MM.1S (cell line): ENCODE results near the gene TMTC2.

Experiments
- DNase-seq: peaks from one replicate; pipeline ENCODE4 v3.0.0-alpha.2; 2015
- H2AFZ ChIP-seq: fragments of 300-600 bp; sonication (generic); 2 replicates; pipeline ENCODE4 v1.6.0; 2016; ENCODE audit warnings: antibody characterized with exemption, low read length
- H3F3A ChIP-seq: fragments of 300-600 bp; sonication (generic); 2 replicates; pipeline ENCODE4 v1.6.1; 2016; ENCODE audit warnings: mild to moderate bottlenecking, antibody characterized with exemption, low read length, moderate library complexity, mixed read lengths; ENCODE audit not compliant: insufficient read depth
- H3K27ac ChIP-seq: fragments of 300-600 bp; sonication (generic); 2 replicates; pipeline ENCODE4 v1.5.1; 2016; ENCODE audit warnings: mild to moderate bottlenecking, low read length
- H3K27me3 ChIP-seq: fragments of 300-600 bp; sonication (generic); replicated peaks from 2 replicates; pipeline ENCODE4 v1.6.0; 2016; ENCODE audit warnings: low read length; ENCODE audit not compliant: insufficient read depth
- H3K36me3 ChIP-seq: fragments of 300-600 bp; sonication (generic); replicated peaks from 2 replicates; pipeline ENCODE4 v1.6.1; 2016; ENCODE audit warnings: mild to moderate bottlenecking, low read length, mixed read lengths; ENCODE audit not compliant: insufficient read depth
- H3K4me1 ChIP-seq: fragments of 300-600 bp; sonication (generic); 2 replicates; pipeline ENCODE4 v1.6.1; 2016; ENCODE audit warnings: low read length, mixed read lengths
- H3K4me2 ChIP-seq: fragments of 300-600 bp; sonication (generic); 2 replicates; pipeline ENCODE4 v1.6.0; 2016; ENCODE audit warnings: low read depth, low read length
- H3K4me3 ChIP-seq: fragments of 300-600 bp; sonication (generic); 2 replicates; pipeline ENCODE4 v1.5.1; 2016; ENCODE audit warnings: low read length, mixed read lengths
- H3K79me2 ChIP-seq: fragments of 300-600 bp; sonication (generic); 2 replicates; pipeline ENCODE4 v1.6.1; 2016; ENCODE audit warnings: mixed run types, low read length, mixed read lengths
- H3K9ac ChIP-seq: fragments of 300-600 bp; sonication (generic); 2 replicates; pipeline ENCODE4 v1.6.1; 2016; ENCODE audit warnings: low read length, mixed read lengths
- H3K9me2 ChIP-seq: fragments of 300-600 bp; sonication (generic); replicated peaks from 2 replicates; pipeline ENCODE4 v1.6.1; 2016; ENCODE audit warnings: mild to moderate bottlenecking, low read length, mixed read lengths; ENCODE audit not compliant: insufficient read depth
- H3K9me3 ChIP-seq: fragments of 300-600 bp; sonication (generic); replicated peaks from 2 replicates; pipeline ENCODE4 v1.6.1; 2016; ENCODE audit warnings: mild to moderate bottlenecking, low read length, mixed read lengths; ENCODE audit not compliant: insufficient read depth
- H4K20me1 ChIP-seq: fragments of 300-600 bp; sonication (generic); 2 replicates; pipeline ENCODE4 v1.6.1; 2016; ENCODE audit warnings: mild to moderate bottlenecking, low read length, moderate library complexity, mixed read lengths; ENCODE audit not compliant: insufficient read depth
- CTCF ChIP-seq: fragments of 300-600 bp; sonication (generic); IDR thresholded peaks from 2 replicates; pipeline ENCODE4 v1.5.1; 2016; ENCODE audit warnings: antibody characterized with exemption, low read length, mixed read lengths
- EZH2 ChIP-seq: fragments of 300-600 bp; sonication (generic); optimal IDR thresholded peaks from 2 replicates; pipeline ENCODE3; 2017; ENCODE audit warnings: low read depth, mild to moderate bottlenecking, antibody characterized with exemption, low read length, mixed read lengths
- EZH2phosphoT487 ChIP-seq: fragments of 300-600 bp; sonication (generic); IDR thresholded peaks from 2 replicates; pipeline ENCODE4 v1.6.1; 2018; ENCODE audit warnings: antibody characterized with exemption, low read length

TMTC2 gene

GRCh38 chr12:82783435-82783834, 96.7 kb downstream of the TMTC2 start:
- no peak overlapping the region for H3K4me2 ChIP-seq
- H3K27me3 ChIP-seq, result no peaks in the 10 kb centered on the region
- H3K79me2 ChIP-seq, result no peaks in the 10 kb centered on the region
- no peaks in the 10 kb centered on the region for H3K9me2 ChIP-seq
- H3K27ac ChIP-seq, result no peak overlapping the region
- no peaks in the 10 kb centered on the region for H4K20me1 ChIP-seq
- TF ChIP-seq CTCF (no peak), EZH2phosphoT487 (no peak), EZH2 (no peak)
- no peak for DNase-seq
- no peaks in the 10 kb centered on the region for H3K9me3 ChIP-seq
- H3K9ac ChIP-seq, result no peak overlapping the region
- no peaks in the 10 kb centered on the region for H3K4me1 ChIP-seq
- no peaks in the 10 kb centered on the region for H3K36me3 ChIP-seq
- H3F3A ChIP-seq, result no peaks in the 10 kb centered on the region
- H3K4me3 ChIP-seq, result no peak overlapping the region
- H2AFZ ChIP-seq, result no peak overlapping the region

- Histone ChIP-seq H4K20me1 (no peaks in the 10 kb centered on the region), H3K4me3 (no peak overlapping the region), H3K9me3 (no peaks in the 10 kb centered on the region), H3K27ac (no peak overlapping the region), H3K79me2 (no peaks in the 10 kb centered on the region), H3K4me1 (no peaks in the 10 kb centered on the region), H2AFZ (no peak overlapping the region), H3K9ac (no peak overlapping the region), H3K4me2 (no peak overlapping the region), H3K27me3 (no peaks in the 10 kb centered on the region), H3K9me2 (no peaks in the 10 kb centered on the region; the same call in 1 of the 2 replicates), H3K36me3 (no peaks in the 10 kb centered on the region), H3F3A (no peaks in the 10 kb centered on the region)
- DNase-seq, result no peak
- TF ChIP-seq EZH2phosphoT487 (no peak), EZH2 (no peak), CTCF (no peak)
Measured at GRCh38 chr12:82787016-82787415, 100.3 kb downstream of the TMTC2 start.

GRCh38 chr12:82788594-82788993, 101.9 kb downstream of the TMTC2 start:
- H3K9ac ChIP-seq, result no peak overlapping the region
- no peak overlapping the region for H3K4me2 ChIP-seq
- no peaks in the 10 kb centered on the region for H3K9me3 ChIP-seq
- H2AFZ ChIP-seq, result no peak overlapping the region
- no peak for DNase-seq
- H3K27ac ChIP-seq, result no peak overlapping the region
- no peaks in the 10 kb centered on the region for H3F3A ChIP-seq
- no peaks in the 10 kb centered on the region for H4K20me1 ChIP-seq
- H3K27me3 ChIP-seq, result no peaks in the 10 kb centered on the region
- no peaks in the 10 kb centered on the region; the same call in 1 of the 2 replicates for H3K9me2 ChIP-seq
- H3K4me3 ChIP-seq, result no peak overlapping the region
- no peaks in the 10 kb centered on the region for H3K4me1 ChIP-seq
- H3K36me3 ChIP-seq, result no peaks in the 10 kb centered on the region
- H3K79me2 ChIP-seq, result no peaks in the 10 kb centered on the region
- TF ChIP-seq EZH2 (no peak), CTCF (no peak), EZH2phosphoT487 (no peak)
